Naive thymus-derived CD8-positive, alpha-beta T cell (primary cell): Measurements from ENCODE around the gene COMMD1. TPM values are rescaled to one million over a fixed set of nuclear protein-coding genes. Genes with fewer than 3 reads are reported as not detected.

Experiments
- ATAC-seq, 2 donors: fragments of 150-1000 bp; cut with Tn5 transposase in 1 of 2; sonication (Bioruptor Pico), chemical (Tn5 transposase) in 1 of 2; 1 replicate in 1 of 2; 2 replicates in 1 of 2; pipeline ENCODE4 v1.10.0; 2021; ENCODE audit warnings: mild to moderate bottlenecking in 2 of 2, moderate library complexity in 2 of 2
- POLR2A ChIA-PET: fragments of 350-600 bp; sonication (Branson Sonifier 250); formaldehyde crosslinking; loops from one replicate; lab custom pipeline; 2021; ENCODE audit warnings: antibody characterized with exemption; lab: Charles Lee
- DNase-seq, 10 donors: peaks; one replicate each; pipeline versions ENCODE4 v3.0.0 to v3.0.0-alpha.2; 2020 to 2022
- H3K27ac Mint-ChIP-seq, 10 donors: one replicate each; pipeline ENCODE4 v1.8.0; 2020 to 2022; ENCODE audit warnings: mild to moderate bottlenecking in 10 of 10, mixed read lengths in 10 of 10, moderate library complexity in 4 of 10, inconsistent platforms in 1 of 10
- H3K27me3 Mint-ChIP-seq, 5 donors: one replicate each; pipeline ENCODE4 v1.8.0; 2021 to 2022; ENCODE audit warnings: mixed read lengths in 5 of 5
- H3K36me3 Mint-ChIP-seq, 3 donors: one replicate each; pipeline ENCODE4 v1.8.0; 2020 to 2022; ENCODE audit warnings: mixed read lengths in 3 of 3, mild to moderate bottlenecking in 2 of 3, inconsistent platforms in 1 of 3
- H3K4me1 Mint-ChIP-seq, 4 donors: one replicate each; pipeline ENCODE4 v1.8.0; 2021 to 2022; ENCODE audit warnings: mixed read lengths in 4 of 4
- H3K4me3 Mint-ChIP-seq, 10 donors: one replicate each; pipeline ENCODE4 v1.8.0; 2020 to 2022; ENCODE audit warnings: mild to moderate bottlenecking in 10 of 10, mixed read lengths in 10 of 10, moderate library complexity in 6 of 10, inconsistent platforms in 1 of 10
- H3K9me3 Mint-ChIP-seq, 9 donors: one replicate each; pipeline ENCODE4 v1.8.0; 2020 to 2022; ENCODE audit warnings: mixed read lengths in 9 of 9, mild to moderate bottlenecking in 3 of 9, inconsistent platforms in 1 of 9, moderate library complexity in 1 of 9
- polyA plus RNA-seq, 3 donors: library from polyadenylated mRNA; unstranded; fragments of 300-500 nt; fragmentation: Illumina TruSeq; gene quantifications; one replicate each; pipeline ENCODE4 v1.2.3, GENCODE V29; 2021
- total RNA-seq, 8 experiments: library from RNA in 2 of 8; stranded (reverse) in 2 of 8; gene quantifications; one replicate each; pipeline ENCODE4 v1.2.3 and lab custom pipeline; 2021 to 2026

The COMMD1 gene
- total and polyA plus RNA-seq, 5 experiments from 2014 or later = 15.2 to 63.4 (median 48.4) TPM

- POLR2A ChIA-PET = no interaction called here
Measured at GRCh38 chr2:61928826-61929461, 23.5 kb downstream of the COMMD1 start.

GRCh38 chr2:61937098-61937497 lies 31.6 kb downstream of the COMMD1 start:
- POLR2A ChIA-PET = interaction anchor here (0.6 kb wide), 1 partner anchor 797 kb away, joined by 3 read pairs; no protein-coding TSS in a partner anchor
- DNase-seq (no peak), ATAC-seq (no peak)
- Mint-ChIP-seq H3K4me3 (no peak overlapping the region), H3K27me3 (no peaks in the 10 kb centered on the region), H3K9me3 (no peaks in the 10 kb centered on the region), H3K27ac (no peak overlapping the region), H3K4me1 (peaks cover 0 to 2% (median under 1%) of the 10 kb centered on the region in 4 donors), H3K36me3 (peaks cover 0 to 26% (median 11%) of the 10 kb centered on the region in 3 donors)

More at GRCh38 chr2:61928826-61929461, 23.5 kb downstream of the COMMD1 start:
- H3K36me3 Mint-ChIP-seq = peaks cover 0 to 23% (median 8%) of the 10 kb centered on the region in 3 donors
- no peaks in the 10 kb centered on the region for H3K27me3 Mint-ChIP-seq
- ATAC-seq (no peak), DNase-seq (no peak)
- no peak overlapping the region for H3K27ac Mint-ChIP-seq
- H3K9me3 Mint-ChIP-seq = no peaks in the 10 kb centered on the region
- no peak overlapping the region for H3K4me3 Mint-ChIP-seq
- H3K4me1 Mint-ChIP-seq = peaks cover 0 to 8% (median 5%) of the 10 kb centered on the region in 4 donors

GRCh38 chr2:61937886-61938285 lies 32.4 kb downstream of the COMMD1 start:
- POLR2A ChIA-PET = no interaction called here
- Mint-ChIP-seq H3K27me3 (no peaks in the 10 kb centered on the region), H3K9me3 (no peaks in the 10 kb centered on the region), H3K27ac (peak overlapping the region in 1 of 10 donors; percentile 43), H3K4me1 (no peaks in the 10 kb centered on the region), H3K36me3 (peaks cover 0 to 21% (median 7%) of the 10 kb centered on the region in 3 donors), H3K4me3 (no peak overlapping the region)
- DNase-seq (no peak), ATAC-seq (no peak)

- Mint-ChIP-seq H3K27ac (no peak overlapping the region), H3K9me3 (no peaks in the 10 kb centered on the region), H3K4me1 (no peaks in the 10 kb centered on the region), H3K27me3 (no peaks in the 10 kb centered on the region), H3K4me3 (no peak overlapping the region), H3K36me3 (peaks cover 0 to 24% (median 10%) of the 10 kb centered on the region in 3 donors)
- DNase-seq = no peak
- POLR2A ChIA-PET = no interaction called here
- no peak for ATAC-seq
Measured at GRCh38 chr2:61938511-61938910, 33.0 kb downstream of the COMMD1 start.

- H3K27ac Mint-ChIP-seq = no peak overlapping the region
- H3K4me3 Mint-ChIP-seq = no peak overlapping the region
- POLR2A ChIA-PET = interaction anchor here (0.7 kb wide), 1 partner anchor 323 kb away, joined by 3 read pairs; no protein-coding TSS in a partner anchor
- DNase-seq (no peak), ATAC-seq (no peak)
- H3K36me3 Mint-ChIP-seq = peaks cover 0 to 11% (median 3%) of the 10 kb centered on the region in 3 donors
- H3K4me1 Mint-ChIP-seq = peaks cover 0 to 2% (median 0%) of the 10 kb centered on the region in 4 donors
- no peaks in the 10 kb centered on the region for H3K9me3 Mint-ChIP-seq
- H3K27me3 Mint-ChIP-seq = no peaks in the 10 kb centered on the region
Measured at GRCh38 chr2:61943251-61943650, 37.8 kb downstream of the COMMD1 start.

GRCh38 chr2:61946666-61947065 lies 41.2 kb downstream of the COMMD1 start:
- H3K36me3 Mint-ChIP-seq = peaks cover 3 to 28% (median 20%) of the 10 kb centered on the region in 3 donors
- POLR2A ChIA-PET = no interaction called here
- ATAC-seq (no peak), DNase-seq (no peak)
- H3K27ac Mint-ChIP-seq = no peak overlapping the region
- no peaks in the 10 kb centered on the region for H3K27me3 Mint-ChIP-seq
- peaks cover 0 to 7% (median 0%) of the 10 kb centered on the region in 9 donors for H3K9me3 Mint-ChIP-seq
- H3K4me3 Mint-ChIP-seq = no peak overlapping the region
- H3K4me1 Mint-ChIP-seq = peaks cover 0 to 2% (median 0%) of the 10 kb centered on the region in 4 donors

- no peaks in the 10 kb centered on the region for H3K27me3 Mint-ChIP-seq
- DNase-seq (no peak), ATAC-seq (no peak)
- no peak overlapping the region for H3K4me3 Mint-ChIP-seq
- peaks cover 6 to 34% (median 17%) of the 10 kb centered on the region in 3 donors for H3K36me3 Mint-ChIP-seq
- peaks cover 0 to 7% (median 0%) of the 10 kb centered on the region in 9 donors for H3K9me3 Mint-ChIP-seq
- POLR2A ChIA-PET = no interaction called here
- no peak overlapping the region for H3K27ac Mint-ChIP-seq
- peaks cover 0 to 5% (median 0%) of the 10 kb centered on the region in 4 donors for H3K4me1 Mint-ChIP-seq
Measured at GRCh38 chr2:61948661-61949457, 43.4 kb downstream of the COMMD1 start.

GRCh38 chr2:61949458-61949713 lies 43.9 kb downstream of the COMMD1 start:
- no peak for DNase-seq
- no peak overlapping the region for H3K4me3 Mint-ChIP-seq
- peaks cover 0 to 5% (median 0%) of the 10 kb centered on the region in 4 donors for H3K4me1 Mint-ChIP-seq
- ATAC-seq = no peak
- no peaks in the 10 kb centered on the region for H3K27me3 Mint-ChIP-seq
- no peak overlapping the region for H3K27ac Mint-ChIP-seq
- peaks cover 0 to 7% (median 0%) of the 10 kb centered on the region in 9 donors for H3K9me3 Mint-ChIP-seq
- POLR2A ChIA-PET = no interaction called here
- peaks cover 6 to 34% (median 15%) of the 10 kb centered on the region in 3 donors for H3K36me3 Mint-ChIP-seq

- Mint-ChIP-seq H3K4me3 (no peak overlapping the region), H3K27ac (no peak overlapping the region), H3K27me3 (no peaks in the 10 kb centered on the region), H3K9me3 (peaks cover 0 to 7% (median 0%) of the 10 kb centered on the region in 9 donors), H3K4me1 (peaks cover 0 to 3% (median under 1%) of the 10 kb centered on the region in 4 donors), H3K36me3 (peaks cover 6 to 34% (median 11%) of the 10 kb centered on the region in 3 donors)
- ATAC-seq (no peak), DNase-seq (no peak)
- POLR2A ChIA-PET = no interaction called here
Measured at GRCh38 chr2:61949714-61950560, 44.5 kb downstream of the COMMD1 start.

GRCh38 chr2:61950571-61951315 lies 45.3 kb downstream of the COMMD1 start:
- POLR2A ChIA-PET = no interaction called here
- Mint-ChIP-seq H3K27me3 (no peaks in the 10 kb centered on the region), H3K27ac (no peak overlapping the region), H3K9me3 (peaks cover 0 to 7% (median 0%) of the 10 kb centered on the region in 9 donors), H3K4me3 (no peak overlapping the region), H3K36me3 (peaks cover 6 to 34% (median 11%) of the 10 kb centered on the region in 3 donors), H3K4me1 (peaks cover 0 to 6% (median 1%) of the 10 kb centered on the region in 4 donors)
- DNase-seq (no peak), ATAC-seq (no peak)

GRCh38 chr2:61951881-61952280 lies 46.4 kb downstream of the COMMD1 start:
- POLR2A ChIA-PET = no interaction called here
- H3K27ac Mint-ChIP-seq = no peak overlapping the region
- DNase-seq = no peak
- H3K4me1 Mint-ChIP-seq = peaks cover 1 to 9% (median 3%) of the 10 kb centered on the region in 4 donors
- H3K36me3 Mint-ChIP-seq = peaks cover 6 to 34% (median 11%) of the 10 kb centered on the region in 3 donors
- ATAC-seq = no peak
- H3K9me3 Mint-ChIP-seq = peaks cover 0 to 7% (median 0%) of the 10 kb centered on the region in 9 donors
- no peak overlapping the region for H3K4me3 Mint-ChIP-seq
- no peaks in the 10 kb centered on the region for H3K27me3 Mint-ChIP-seq

- POLR2A ChIA-PET = no interaction called here
- H3K36me3 Mint-ChIP-seq = peaks cover 6 to 34% (median 11%) of the 10 kb centered on the region in 3 donors
Measured at GRCh38 chr2:61952288-61952687, 46.8 kb downstream of the COMMD1 start.

More at GRCh38 chr2:61952288-61952687, 46.8 kb downstream of the COMMD1 start:
- Mint-ChIP-seq H3K27ac (no peak overlapping the region), H3K4me3 (no peak overlapping the region), H3K4me1 (peaks cover 5 to 12% (median 5%) of the 10 kb centered on the region in 4 donors), H3K27me3 (no peaks in the 10 kb centered on the region), H3K9me3 (peaks cover 0 to 7% (median 0%) of the 10 kb centered on the region in 9 donors)
- ATAC-seq (no peak), DNase-seq (no peak)
